Hepatocyte (in vitro differentiated cells): Measurements from ENCODE around the gene FITM1. TPM values are rescaled to one million over a fixed set of nuclear protein-coding genes. Genes with fewer than 3 reads are reported as not detected.

ENCODE experiments used
- DNase-seq: peaks from one replicate; pipeline ENCODE4 v3.0.0-alpha.2; 2016; ENCODE audit warnings: low spot score
- H2AFZ ChIP-seq: fragments of 200-600 bp; sonication (generic); 2 replicates; pipeline ENCODE4 v1.6.0; 2016; ENCODE audit warnings: antibody characterized with exemption, mild to moderate bottlenecking
- H3K27ac ChIP-seq: fragments of 200-600 bp; sonication (generic); 2 replicates; pipeline ENCODE4 v1.5.1; 2016; ENCODE audit warnings: mild to moderate bottlenecking
- H3K27me3 ChIP-seq: fragments of 200-600 bp; sonication (generic); 2 replicates; pipeline ENCODE4 v1.6.1; 2016
- H3K36me3 ChIP-seq: fragments of 200-600 bp; sonication (generic); replicated peaks from 2 replicates; pipeline ENCODE4 v1.5.1; 2016; ENCODE audit warnings: low read depth; ENCODE audit not compliant: insufficient read depth
- H3K4me1 ChIP-seq: fragments of 200-600 bp; sonication (generic); 2 replicates; pipeline ENCODE4 v1.5.1; 2016; ENCODE audit warnings: mild to moderate bottlenecking, moderate library complexity; ENCODE audit not compliant: insufficient read depth
- H3K4me2 ChIP-seq: fragments of 200-600 bp; sonication (generic); 2 replicates; pipeline ENCODE4 v1.6.0; 2016
- H3K4me3 ChIP-seq: fragments of 200-600 bp; sonication (generic); 2 replicates; pipeline ENCODE4 v1.5.1; 2016; ENCODE audit warnings: mild to moderate bottlenecking
- H3K79me2 ChIP-seq: fragments of 200-600 bp; sonication (generic); 2 replicates; pipeline ENCODE4 v1.6.0; 2017; ENCODE audit warnings: mild to moderate bottlenecking
- H3K9me2 ChIP-seq: fragments of 200-600 bp; sonication (generic); replicated peaks from 2 replicates; pipeline ENCODE4 v1.6.0; 2017; ENCODE audit warnings: mild to moderate bottlenecking; ENCODE audit not compliant: insufficient read depth
- H3K9me3 ChIP-seq: fragments of 200-600 bp; sonication (generic); 2 replicates; pipeline ENCODE4 v1.5.1; 2016; ENCODE audit warnings: low read depth, mild to moderate bottlenecking
- H4K20me1 ChIP-seq: fragments of 200-600 bp; sonication (generic); 2 replicates; pipeline ENCODE4 v1.6.0; 2016; ENCODE audit warnings: mild to moderate bottlenecking; ENCODE audit not compliant: insufficient read depth, poor library complexity, severe bottlenecking
- EZH2 ChIP-seq: fragments of 200-600 bp; sonication (generic); IDR thresholded peaks from 2 replicates; pipeline ENCODE4 v1.6.1; 2016; ENCODE audit warnings: antibody characterized with exemption, mild to moderate bottlenecking, borderline replicate concordance
- EZH2phosphoT487 ChIP-seq: fragments of 200-600 bp; sonication (generic); IDR thresholded peaks from one replicate; pipeline ENCODE4 v1.6.1; 2018; ENCODE audit warnings: antibody characterized with exemption, mild to moderate bottlenecking, low read depth, moderate library complexity; ENCODE audit not compliant: unreplicated experiment, severe bottlenecking
- WGBS: methylation state at CpG from one replicate; pipeline ENCODE4 v1.1.6; 2016; ENCODE audit warnings: low lambda C conversion rate; ENCODE audit errors: missing lambda C conversion rate; 5-methylcytosine and 5-hydroxymethylcytosine counted together
- polyA plus RNA-seq: library from polyadenylated mRNA; unstranded; fragments of >200 nt; fragmentation: Nextera tagmentation; extraction: Ambion mirVana; gene quantifications from 2 replicates; pipeline ENCODE4 v1.2.1, GENCODE V29; 2016
- total RNA-seq: library from RNA; depleted of rRNA; stranded (reverse); fragments of >200 nt; gene quantifications from 2 replicates; pipeline ENCODE4 v1.2.3, GENCODE V29; 2014
- TF ChIP-seq, protein P1 (sequence below): fragments of 200-600 bp; sonication (generic); IDR thresholded peaks from 2 replicates; pipeline ENCODE4 v1.5.1; 2016; ENCODE audit warnings: antibody characterized with exemption, mild to moderate bottlenecking; ENCODE audit not compliant: poor library complexity

The FITM1 gene
- total and polyA plus RNA-seq, 2 experiments from 2014 or later: 1.0 to 2.2 TPM

DNA sequence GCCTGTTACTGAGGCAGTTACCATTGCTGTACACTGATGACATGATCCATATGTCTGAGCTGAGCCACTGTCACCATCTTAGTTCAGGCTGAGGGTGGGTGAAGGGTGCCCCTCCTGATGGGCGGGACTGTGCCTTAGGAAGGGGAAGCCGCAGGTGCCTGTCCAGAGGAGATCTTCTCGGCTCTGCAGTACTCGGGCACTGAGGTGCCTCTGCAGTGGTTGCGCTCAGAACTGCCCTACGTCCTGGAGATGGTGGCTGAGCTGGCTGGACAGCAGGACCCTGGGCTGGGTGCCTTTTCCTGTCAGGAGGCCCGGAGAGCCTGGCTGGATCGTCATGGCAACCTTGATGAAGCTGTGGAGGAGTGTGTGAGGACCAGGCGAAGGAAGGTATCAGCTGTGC is 20.5 kb downstream of the FITM1 start:
- H3K4me3 ChIP-seq: no peak overlapping the region
- no peak overlapping the region for H3K27ac ChIP-seq
- H3K79me2 ChIP-seq: peaks cover 29% of the 10 kb centered on the region
- no peak for DNase-seq
- no peaks in the 10 kb centered on the region for H3K36me3 ChIP-seq
- WGBS: 97% methylated on average over 8 of the region's 9 CpGs
- no peak overlapping the region for H2AFZ ChIP-seq
- peaks cover 8% of the 10 kb centered on the region for H3K4me1 ChIP-seq
- no peaks in the 10 kb centered on the region for H3K27me3 ChIP-seq
- H3K4me2 ChIP-seq: no peak overlapping the region
- TF ChIP-seq EZH2phosphoT487 (no peak), EZH2 (no peak)
- TF ChIP-seq, protein P1, sequence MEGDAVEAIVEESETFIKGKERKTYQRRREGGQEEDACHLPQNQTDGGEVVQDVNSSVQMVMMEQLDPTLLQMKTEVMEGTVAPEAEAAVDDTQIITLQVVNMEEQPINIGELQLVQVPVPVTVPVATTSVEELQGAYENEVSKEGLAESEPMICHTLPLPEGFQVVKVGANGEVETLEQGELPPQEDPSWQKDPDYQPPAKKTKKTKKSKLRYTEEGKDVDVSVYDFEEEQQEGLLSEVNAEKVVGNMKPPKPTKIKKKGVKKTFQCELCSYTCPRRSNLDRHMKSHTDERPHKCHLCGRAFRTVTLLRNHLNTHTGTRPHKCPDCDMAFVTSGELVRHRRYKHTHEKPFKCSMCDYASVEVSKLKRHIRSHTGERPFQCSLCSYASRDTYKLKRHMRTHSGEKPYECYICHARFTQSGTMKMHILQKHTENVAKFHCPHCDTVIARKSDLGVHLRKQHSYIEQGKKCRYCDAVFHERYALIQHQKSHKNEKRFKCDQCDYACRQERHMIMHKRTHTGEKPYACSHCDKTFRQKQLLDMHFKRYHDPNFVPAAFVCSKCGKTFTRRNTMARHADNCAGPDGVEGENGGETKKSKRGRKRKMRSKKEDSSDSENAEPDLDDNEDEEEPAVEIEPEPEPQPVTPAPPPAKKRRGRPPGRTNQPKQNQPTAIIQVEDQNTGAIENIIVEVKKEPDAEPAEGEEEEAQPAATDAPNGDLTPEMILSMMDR: no peak
- H3K9me2 ChIP-seq: no peaks in the 10 kb centered on the region
- H4K20me1 ChIP-seq: peaks cover 6% of the 10 kb centered on the region
- H3K9me3 ChIP-seq: no peaks in the 10 kb centered on the region

- no peak for DNase-seq
- Histone ChIP-seq H3K27ac (no peak overlapping the region), H3K9me2 (no peaks in the 10 kb centered on the region), H3K4me2 (no peak overlapping the region), H3K27me3 (no peaks in the 10 kb centered on the region), H4K20me1 (peaks cover 6% of the 10 kb centered on the region), H3K79me2 (peaks cover 29% of the 10 kb centered on the region), H3K4me3 (no peak overlapping the region), H3K36me3 (no peaks in the 10 kb centered on the region), H2AFZ (no peak overlapping the region), H3K4me1 (peaks cover 6% of the 10 kb centered on the region), H3K9me3 (no peaks in the 10 kb centered on the region)
- TF ChIP-seq, protein P1: no peak
- no peak for TF ChIP-seq EZH2phosphoT487
- no peak for TF ChIP-seq EZH2
- 98% methylated on average over 15 of the region's 16 CpGs for WGBS
Observed at GRCh38 chr14:24151404-24152080, 21.1 kb downstream of the FITM1 start.

- Histone ChIP-seq H3K9me3 (no peaks in the 10 kb centered on the region), H2AFZ (no peak overlapping the region), H3K27me3 (no peaks in the 10 kb centered on the region), H3K27ac (no peak overlapping the region), H3K4me3 (no peak overlapping the region), H3K4me1 (no peaks in the 10 kb centered on the region), H3K79me2 (peaks cover under 1% of the 10 kb centered on the region), H3K9me2 (no peaks in the 10 kb centered on the region), H3K36me3 (no peaks in the 10 kb centered on the region), H4K20me1 (no peaks in the 10 kb centered on the region), H3K4me2 (no peak overlapping the region)
- no peak for DNase-seq
- TF ChIP-seq EZH2phosphoT487 (no peak), EZH2 (no peak)
- TF ChIP-seq, protein P1: no peak
- WGBS: 97% methylated on average over 10 of the region's 10 CpGs
Observed at GRCh38 chr14:24155100-24155499, 24.6 kb downstream of the FITM1 start.
